ENCODE data around the gene INTS3.

The INTS3 gene

DNA sequence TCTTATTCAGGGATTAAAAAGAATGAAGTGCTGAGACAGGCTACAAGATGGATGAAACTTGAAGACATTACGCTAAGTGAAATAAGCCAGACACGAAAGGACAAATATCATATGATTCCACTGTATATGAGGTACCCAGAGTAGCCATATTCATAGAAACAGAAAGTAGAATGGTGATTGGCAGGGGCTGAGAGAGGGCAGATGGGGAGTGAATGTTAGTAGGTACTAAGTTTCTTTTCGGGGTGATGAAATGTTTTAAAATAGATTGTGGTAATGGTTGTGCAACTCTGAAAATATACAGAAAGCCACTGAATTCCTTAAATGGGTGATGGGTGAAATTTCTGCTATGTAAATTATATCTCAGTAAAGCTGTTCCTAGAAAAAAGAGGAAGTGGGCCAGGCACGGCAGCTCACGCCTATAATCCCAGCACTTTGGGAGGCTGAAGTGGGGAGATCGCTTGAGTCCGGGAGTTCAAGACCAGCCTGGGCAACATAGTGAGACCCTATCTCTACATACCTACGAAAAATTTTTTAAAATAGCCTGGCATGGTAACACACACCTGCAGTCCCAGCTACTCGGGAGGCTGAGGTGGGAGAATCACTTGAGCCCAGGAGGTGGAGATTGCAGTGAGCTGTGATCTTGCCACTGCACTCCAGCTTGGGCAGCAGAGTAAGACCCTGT is 63.3 kb downstream of the INTS3 start:
- TF ChIP-seq, protein P1, sequence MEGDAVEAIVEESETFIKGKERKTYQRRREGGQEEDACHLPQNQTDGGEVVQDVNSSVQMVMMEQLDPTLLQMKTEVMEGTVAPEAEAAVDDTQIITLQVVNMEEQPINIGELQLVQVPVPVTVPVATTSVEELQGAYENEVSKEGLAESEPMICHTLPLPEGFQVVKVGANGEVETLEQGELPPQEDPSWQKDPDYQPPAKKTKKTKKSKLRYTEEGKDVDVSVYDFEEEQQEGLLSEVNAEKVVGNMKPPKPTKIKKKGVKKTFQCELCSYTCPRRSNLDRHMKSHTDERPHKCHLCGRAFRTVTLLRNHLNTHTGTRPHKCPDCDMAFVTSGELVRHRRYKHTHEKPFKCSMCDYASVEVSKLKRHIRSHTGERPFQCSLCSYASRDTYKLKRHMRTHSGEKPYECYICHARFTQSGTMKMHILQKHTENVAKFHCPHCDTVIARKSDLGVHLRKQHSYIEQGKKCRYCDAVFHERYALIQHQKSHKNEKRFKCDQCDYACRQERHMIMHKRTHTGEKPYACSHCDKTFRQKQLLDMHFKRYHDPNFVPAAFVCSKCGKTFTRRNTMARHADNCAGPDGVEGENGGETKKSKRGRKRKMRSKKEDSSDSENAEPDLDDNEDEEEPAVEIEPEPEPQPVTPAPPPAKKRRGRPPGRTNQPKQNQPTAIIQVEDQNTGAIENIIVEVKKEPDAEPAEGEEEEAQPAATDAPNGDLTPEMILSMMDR (IDR thresholded peaks at IDR 0.05; ENCODE audit: borderline replicate concordance, insufficient read depth, low read depth, low read length), result no peak
- no peak overlapping the region for H3K4me3 ChIP-seq (ENCODE audit: low read depth, low read length)

DNA sequence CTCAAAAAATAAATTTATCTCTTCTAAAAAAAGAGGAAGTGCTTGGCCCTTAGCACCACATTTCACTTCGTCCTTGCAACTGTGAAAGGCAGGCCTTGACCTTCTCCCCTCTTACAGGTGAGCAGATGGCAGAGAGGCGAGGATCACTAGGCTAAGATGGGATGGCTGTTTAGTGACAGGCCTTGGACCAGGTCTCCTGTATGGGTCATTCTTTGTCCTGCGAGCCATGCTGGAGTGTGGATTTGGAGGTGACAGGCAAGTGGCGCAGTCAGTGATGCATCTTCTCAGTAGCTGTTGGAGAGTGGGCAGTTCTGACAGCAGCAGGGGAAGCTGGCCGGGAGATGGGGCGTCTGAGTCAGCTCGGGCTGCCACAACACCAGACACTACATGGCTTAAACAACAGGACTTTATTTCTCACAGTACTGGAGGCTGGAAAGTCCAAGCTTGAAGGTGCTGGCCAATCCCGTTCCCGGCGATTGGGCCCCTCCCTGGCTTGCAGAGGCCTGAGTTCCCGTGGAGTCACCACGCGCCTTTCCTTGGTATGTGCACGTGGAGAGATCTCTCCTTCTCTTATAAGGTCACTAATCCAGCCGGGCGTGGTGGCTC is 63.9 kb downstream of the INTS3 start:
- TF ChIP-seq, protein P1 (IDR thresholded peaks at IDR 0.05; ENCODE audit: borderline replicate concordance, insufficient read depth, low read depth, low read length), result no peak

DNA sequence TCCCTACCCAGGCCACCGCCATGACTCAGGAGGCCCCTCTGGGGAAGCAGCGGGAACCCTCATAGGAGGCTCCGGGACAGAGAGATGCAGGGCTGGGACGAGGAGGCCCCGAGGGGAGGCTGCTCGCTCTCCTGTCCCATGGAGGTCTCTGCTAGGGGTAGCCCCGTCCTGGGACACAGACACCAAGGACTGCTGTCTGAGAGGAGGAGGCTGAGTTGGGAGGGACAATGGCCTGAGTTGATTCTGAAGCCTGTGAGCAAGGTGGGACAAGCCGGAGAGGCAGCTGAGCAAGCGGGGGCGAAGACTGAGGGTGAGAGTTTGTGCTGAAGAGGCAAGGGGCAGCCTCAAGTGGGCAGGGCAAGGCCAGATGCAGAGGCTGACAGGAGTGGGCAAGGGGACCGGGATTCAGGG is 64.8 kb downstream of the INTS3 start:
- TF ChIP-seq, protein P1 (IDR thresholded peaks at IDR 0.05; ENCODE audit: borderline replicate concordance, insufficient read depth, low read depth, low read length), result no peak
- no peak overlapping the region for H3K4me3 ChIP-seq (ENCODE audit: low read depth, low read length)

More for the DNA sequence above, 63.9 kb downstream of the INTS3 start:
- H3K4me3 ChIP-seq (ENCODE audit: low read depth, low read length), result no peak overlapping the region

GRCh38 chr1:153793261-153793972 is 65.6 kb downstream of the INTS3 start:
- H3K4me3 ChIP-seq (ENCODE audit: low read depth, low read length), result no peak overlapping the region
- TF ChIP-seq, protein P1 (IDR thresholded peaks at IDR 0.05; ENCODE audit: borderline replicate concordance, insufficient read depth, low read depth, low read length), result no peak

- TF ChIP-seq, protein P1 (IDR thresholded peaks at IDR 0.05; ENCODE audit: borderline replicate concordance, insufficient read depth, low read depth, low read length), result no peak
Observed at GRCh38 chr1:153793973-153794615, 66.2 kb downstream of the INTS3 start.

DNA sequence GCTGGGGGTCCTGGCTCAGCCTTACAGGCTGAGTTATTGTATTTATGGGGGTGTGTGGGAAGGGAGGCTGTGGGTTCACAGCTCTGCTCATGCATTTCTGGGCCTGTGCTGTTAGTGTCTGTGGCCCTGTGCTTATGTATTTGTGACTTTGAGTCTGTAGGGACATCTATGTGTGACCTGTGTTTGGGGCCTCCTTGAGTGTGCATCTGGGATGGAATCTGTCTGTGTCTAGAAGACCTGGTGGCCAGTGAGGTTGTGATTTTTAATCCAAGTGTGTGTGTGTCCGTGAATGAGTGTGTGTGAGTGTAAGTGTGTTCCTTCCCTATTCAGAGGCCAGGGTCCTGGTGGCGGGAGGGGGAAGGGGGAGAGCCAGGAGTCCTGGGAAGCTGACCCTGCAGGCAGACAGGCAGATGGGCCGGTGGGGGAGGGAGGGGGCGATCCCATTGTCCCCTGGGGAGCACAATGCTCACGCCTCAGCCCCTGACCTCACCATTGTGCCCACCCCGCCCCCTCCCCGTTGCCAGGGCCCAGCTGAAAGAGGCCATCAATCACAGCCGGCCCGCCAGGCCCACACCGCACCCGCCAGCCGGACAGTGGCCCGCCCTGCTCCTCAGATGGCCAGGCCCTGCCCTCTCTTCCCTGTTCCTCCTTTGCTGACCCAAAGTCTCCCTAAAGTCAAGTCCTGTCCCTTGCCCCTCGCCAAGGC is 66.9 kb downstream of the INTS3 start:
- TF ChIP-seq, protein P1 (IDR thresholded peaks at IDR 0.05; ENCODE audit: borderline replicate concordance, insufficient read depth, low read depth, low read length), result no peak
- no peak overlapping the region for H3K4me3 ChIP-seq (ENCODE audit: low read depth, low read length)

More at GRCh38 chr1:153793973-153794615, 66.2 kb downstream of the INTS3 start:
- no peak overlapping the region for H3K4me3 ChIP-seq (ENCODE audit: low read depth, low read length)

Measured in GM12875 (cell line).